Body of pancreas (tissue), 4 donors: Measurements from ENCODE around the gene IFT122. TPM values are rescaled to one million over a fixed set of nuclear protein-coding genes. Genes with fewer than 3 reads are reported as not detected.

Experiments used
- ATAC-seq: fragments of 150-250 bp; one replicate; pipeline ENCODE4 v1.9.1; 2016
- DNase-seq, 4 donors: peaks; one replicate each; pipeline ENCODE4 v3.0.0-alpha.2; 2019
- H3K27ac ChIP-seq, 4 donors: fragments of 200-600 bp; sonication (generic); 1 replicate in 3 of 4; 2 replicates in 1 of 4; pipeline versions ENCODE4 v1.5.1 to v1.6.1; 2016 to 2019; ENCODE audit warnings: mild to moderate bottlenecking in 1 of 4, mixed read lengths in 1 of 4, moderate library complexity in 1 of 4
- H3K27me3 ChIP-seq, 2 donors: fragments of 200-600 bp; sonication (generic); one replicate each; pipeline ENCODE4 v1.6.0; 2016; ENCODE audit warnings: mild to moderate bottlenecking in 1 of 2
- H3K36me3 ChIP-seq, 2 donors: fragments of 200-600 bp; sonication (generic); replicated peaks in 1 of 2; 2 replicates each; pipeline ENCODE4 v1.5.1; 2016; ENCODE audit warnings: low read depth in 2 of 2; ENCODE audit not compliant: insufficient read depth in 1 of 2
- H3K4me1 ChIP-seq: fragments of 200-600 bp; sonication (generic); one replicate; pipeline ENCODE4 v1.6.0; 2016
- H3K4me3 ChIP-seq, 2 donors: fragments of 200-600 bp; sonication (generic); 1 replicate in 1 of 2; 2 replicates in 1 of 2; pipeline ENCODE4 v1.5.1; 2016 to 2019
- H3K9me3 ChIP-seq, 3 donors: fragments of 200-600 bp; sonication (generic); 1 replicate in 2 of 3; 2 replicates in 1 of 3; pipeline ENCODE4 v1.5.1; 2016
- CTCF ChIP-seq, 7 experiments: fragments of 450-650 bp in 4 of 7; fragments of 200-600 bp in 3 of 7; sonication (generic) in 3 of 7; IDR thresholded peaks; one replicate each; pipeline ENCODE4 v1.5.1; 2016 to 2019; ENCODE audit warnings: antibody characterized with exemption in 7 of 7
- POLR2A ChIP-seq, 3 donors: fragments of 450-650 bp; IDR thresholded peaks; one replicate each; pipeline ENCODE4 v1.6.1; 2016; ENCODE audit warnings: antibody characterized with exemption in 3 of 3, mild to moderate bottlenecking in 2 of 3
- WGBS, 2 donors: methylation state at CpG; one replicate each; pipeline ENCODE4 v1.1.5; 2017; 5-methylcytosine and 5-hydroxymethylcytosine counted together
- intact Hi-C: fragments of 100-400 bp; cut with DNase I; formaldehyde crosslinking; loops from one replicate; pipeline ENCODE4 v1.15.1; 2023
- small RNA-seq: library from RNA; depleted of rRNA; stranded (forward); fragments of <200 nt; gene quantifications from one replicate; pipeline ENCODE3, GENCODE V24; 2016
- total RNA-seq, 2 donors: library from RNA; depleted of rRNA; stranded (reverse); fragments of >200 nt; gene quantifications; one replicate each; pipeline ENCODE4 v1.1.0, GENCODE V29; 2016

IFT122 gene
- total RNA-seq, 2 donors from 2014 or later: 10.5 to 34.8 TPM

DNA sequence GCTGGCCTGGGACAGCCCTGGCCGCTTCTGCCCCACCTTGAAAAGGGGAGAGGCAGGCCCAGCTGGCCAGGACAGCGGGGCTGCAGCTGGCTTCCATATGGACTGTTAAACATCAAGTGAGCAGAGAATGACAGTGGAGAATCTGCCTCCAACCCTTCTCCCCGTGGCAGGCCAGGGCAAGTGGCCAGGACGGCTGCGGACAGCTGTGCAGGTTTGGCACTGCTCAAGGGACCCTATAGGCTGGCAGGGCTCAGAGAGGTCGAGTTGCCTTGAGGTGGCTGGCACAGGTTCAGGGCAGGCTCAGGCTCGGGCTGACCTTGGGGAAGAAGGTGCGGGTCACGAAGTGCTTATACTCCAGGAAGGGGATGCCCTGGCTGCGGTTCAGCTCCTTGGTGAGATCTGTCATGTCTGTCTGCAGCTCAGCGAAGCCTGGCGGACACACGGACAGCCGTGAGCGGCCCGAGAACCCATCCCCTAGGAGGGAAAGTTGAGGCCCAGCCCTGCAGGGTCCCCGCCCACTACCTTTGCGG, 127.2 kb downstream of the IFT122 start:
- ATAC-seq (no peak), DNase-seq (no peak)
- no peak for TF ChIP-seq CTCF (IDR thresholded peaks at IDR 0.05)
- no peak for TF ChIP-seq POLR2A (IDR thresholded peaks at IDR 0.05)
- intact Hi-C loops: no loop called here
- Histone ChIP-seq H3K4me1 (no peaks in the 10 kb centered on the region), H3K36me3 (no peaks in the 10 kb centered on the region), H3K27ac (no peak overlapping the region), H3K27me3 (no peaks in the 10 kb centered on the region), H3K4me3 (no peak overlapping the region), H3K9me3 (no peaks in the 10 kb centered on the region)
- 81 to 87% methylated on average over 11 to 18 of the region's 18 CpGs for WGBS, 2 donors

DNA sequence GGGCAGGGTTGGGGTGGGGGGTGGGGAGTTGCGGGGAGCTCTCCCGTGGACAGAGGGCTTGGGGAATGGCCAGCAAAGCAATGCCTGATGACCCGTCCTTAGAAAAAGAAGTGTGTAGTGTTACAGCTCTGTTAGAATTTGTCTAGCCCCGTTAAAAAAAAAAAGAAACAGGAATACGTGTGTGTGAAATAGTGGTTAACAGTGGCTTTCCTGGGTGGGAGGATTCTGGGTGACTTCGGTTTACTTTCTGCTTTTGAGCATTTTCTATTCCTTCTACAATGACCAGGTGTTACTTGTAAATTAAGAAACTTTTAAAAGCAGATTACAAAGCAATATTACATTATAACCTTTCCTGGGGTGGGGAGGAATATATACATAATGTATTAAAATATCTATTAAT, 127.9 kb downstream of the IFT122 start:
- DNase-seq: no peak
- no peaks in the 10 kb centered on the region for H3K27me3 ChIP-seq
- no peaks in the 10 kb centered on the region for H3K36me3 ChIP-seq
- no peaks in the 10 kb centered on the region for H3K4me1 ChIP-seq
- ATAC-seq: no peak
- no peak overlapping the region for H3K4me3 ChIP-seq
- H3K27ac ChIP-seq: no peak overlapping the region
- WGBS, 2 donors: 60 to 70% methylated on average over 6 of the region's 6 CpGs
- intact Hi-C loops: no loop called here
- H3K9me3 ChIP-seq: no peaks in the 10 kb centered on the region
- TF ChIP-seq CTCF (IDR thresholded peaks at IDR 0.05) (no peak), POLR2A (IDR thresholded peaks at IDR 0.05) (no peak)

- Histone ChIP-seq H3K4me1 (no peaks in the 10 kb centered on the region), H3K27ac (no peak overlapping the region), H3K9me3 (no peaks in the 10 kb centered on the region), H3K36me3 (no peaks in the 10 kb centered on the region), H3K4me3 (no peak overlapping the region), H3K27me3 (no peaks in the 10 kb centered on the region)
- TF ChIP-seq POLR2A (IDR thresholded peaks at IDR 0.05) (no peak), CTCF (IDR thresholded peaks at IDR 0.05) (no peak)
- 96% methylated on average over 7 of the region's 7 CpGs; no CpG with 5 or more reads in 1 of the 2 donors for WGBS, 2 donors
- ATAC-seq: no peak
- intact Hi-C loops: no loop called here
- DNase-seq: no peak
These were observed 129.8 kb downstream of the IFT122 start for GRCh38 chr3:129569856-129570255.

Small RNA genes lying within 50 kb of the gene (small RNA-seq; reads per million reads assigned to genes)
- 15.9 reads per million, percentile 93 among the genes with 10 or more reads in this experiment for gene SNORA7B

Other genes starting within 250 kb of the IFT122 start
- gene COPG1, start 190.6 kb upstream of the IFT122 start, total RNA-seq: 10 to 100 TPM; 62.6 to 75.0 TPM
- gene HMCES, start 161.4 kb upstream of the IFT122 start, total RNA-seq: 10 to 100 TPM; 10.1 to 14.5 TPM
- 1 to 10 TPM in 1 of 2 donors, under 1 TPM in 1; under 0.01 to 1.3 TPM for gene EFCAB12, start 11.6 kb upstream of the IFT122 start, total RNA-seq
- gene MBD4, start 276 bp upstream of the IFT122 start, total RNA-seq: 10 to 100 TPM; 18.7 to 23.1 TPM
- gene RHO, start 88.4 kb downstream of the IFT122 start, total RNA-seq: not detected
- not detected for gene H1-8, start 103.0 kb downstream of the IFT122 start, total RNA-seq
- gene PLXND1, start 166.5 kb downstream of the IFT122 start, total RNA-seq: 100 to 1,000 TPM in 1 of 2 donors, 10 to 100 TPM in 1; 47.7 to 135 TPM